Effector memory CD4-positive, alpha-beta T cell (primary cell): ENCODE measurements around the gene NEK6.

Source experiments
- DNase-seq, 3 donors: peaks; one replicate each; pipeline ENCODE4 v3.0.0-alpha.2; 2020
- H3K27ac ChIP-seq: 2 replicates; pipeline ENCODE4 v1.7.0; 2013; ENCODE audit warnings: mild to moderate bottlenecking, low read length, moderate library complexity; ENCODE audit not compliant: insufficient read depth, poor library complexity, severe bottlenecking
- H3K27me3 ChIP-seq: replicated peaks from 2 replicates; pipeline ENCODE4 v1.7.0; 2013; ENCODE audit warnings: mild to moderate bottlenecking, low read length; ENCODE audit not compliant: insufficient read depth, control insufficient read depth, poor library complexity, severe bottlenecking
- H3K36me3 ChIP-seq: 2 replicates; pipeline ENCODE4 v1.7.0; 2013; ENCODE audit warnings: mild to moderate bottlenecking, low read length, moderate library complexity; ENCODE audit not compliant: control insufficient read depth, insufficient read depth
- H3K4me1 ChIP-seq: 2 replicates; pipeline ENCODE4 v1.7.0; 2013; ENCODE audit warnings: low read length, mild to moderate bottlenecking; ENCODE audit not compliant: control insufficient read depth, insufficient read depth, poor library complexity, severe bottlenecking
- H3K4me3 ChIP-seq: 2 replicates; pipeline ENCODE4 v1.7.0; 2013; ENCODE audit warnings: low read length, low read depth, mild to moderate bottlenecking; ENCODE audit not compliant: insufficient read depth, poor library complexity, severe bottlenecking
- H3K9me3 ChIP-seq: 2 replicates; pipeline ENCODE4 v1.7.0; 2013; ENCODE audit warnings: mild to moderate bottlenecking, low read length, moderate library complexity; ENCODE audit not compliant: control insufficient read depth

Gene NEK6

DNA sequence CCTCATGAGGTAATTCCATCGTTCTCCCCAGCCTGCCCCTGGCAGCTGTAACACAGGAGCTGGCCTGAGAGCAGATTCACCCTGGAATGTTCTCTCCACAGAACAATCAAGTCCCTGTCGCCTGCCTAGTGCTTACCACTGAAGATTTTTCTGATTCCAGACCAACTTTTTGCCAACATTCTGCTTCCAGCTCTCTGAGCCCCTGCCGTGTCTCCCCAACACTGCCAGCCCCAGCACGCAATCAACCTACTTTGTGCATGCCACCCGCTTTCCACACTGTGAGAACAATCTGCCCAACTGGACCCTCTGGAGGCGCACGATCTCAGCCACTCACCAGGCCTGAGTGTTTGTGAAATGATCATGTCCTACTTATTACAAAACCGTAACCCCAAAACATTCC is 94.9 kb downstream of the NEK6 start:
- Histone ChIP-seq H3K9me3 (no peaks in the 10 kb centered on the region), H3K27me3 (no peaks in the 10 kb centered on the region), H3K4me1 (no peaks in the 10 kb centered on the region), H3K4me3 (no peak overlapping the region), H3K36me3 (peaks cover 87% of the 10 kb centered on the region), H3K27ac (no peak overlapping the region)
- no peak for DNase-seq

DNA sequence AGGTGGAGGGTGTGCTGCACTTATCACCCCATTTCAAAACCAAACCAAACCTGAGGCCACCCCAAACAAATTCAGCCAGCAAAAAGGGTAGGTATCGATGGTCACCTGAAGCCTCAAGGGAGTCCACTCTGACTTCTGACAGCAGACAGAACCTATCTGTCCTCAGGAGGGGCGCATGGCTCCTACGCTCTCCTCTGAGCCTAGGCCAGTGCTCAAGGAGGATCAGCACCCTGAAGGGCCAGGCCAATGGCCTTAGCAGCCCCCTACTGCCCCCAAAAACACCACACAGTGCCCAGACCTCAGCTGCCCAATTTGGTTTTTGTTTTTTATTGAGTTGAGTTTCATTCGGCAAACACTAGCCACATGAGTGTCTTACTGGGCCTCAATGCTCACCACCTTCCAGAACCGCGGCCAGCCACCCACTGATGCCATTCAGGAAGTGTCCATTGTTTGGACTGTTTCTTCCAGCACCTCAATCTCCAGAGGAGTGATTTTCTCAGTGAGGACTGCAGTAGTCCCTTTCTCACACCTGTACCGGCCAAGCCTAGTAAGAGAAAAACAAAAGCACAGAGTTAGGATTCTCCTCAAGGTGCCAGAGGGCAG is 95.5 kb downstream of the NEK6 start:
- no peak overlapping the region for H3K27ac ChIP-seq
- H3K9me3 ChIP-seq, result no peaks in the 10 kb centered on the region
- no peak overlapping the region for H3K4me3 ChIP-seq
- H3K36me3 ChIP-seq, result peaks cover 82% of the 10 kb centered on the region
- H3K4me1 ChIP-seq, result no peaks in the 10 kb centered on the region
- no peak for DNase-seq
- H3K27me3 ChIP-seq, result no peaks in the 10 kb centered on the region

DNA sequence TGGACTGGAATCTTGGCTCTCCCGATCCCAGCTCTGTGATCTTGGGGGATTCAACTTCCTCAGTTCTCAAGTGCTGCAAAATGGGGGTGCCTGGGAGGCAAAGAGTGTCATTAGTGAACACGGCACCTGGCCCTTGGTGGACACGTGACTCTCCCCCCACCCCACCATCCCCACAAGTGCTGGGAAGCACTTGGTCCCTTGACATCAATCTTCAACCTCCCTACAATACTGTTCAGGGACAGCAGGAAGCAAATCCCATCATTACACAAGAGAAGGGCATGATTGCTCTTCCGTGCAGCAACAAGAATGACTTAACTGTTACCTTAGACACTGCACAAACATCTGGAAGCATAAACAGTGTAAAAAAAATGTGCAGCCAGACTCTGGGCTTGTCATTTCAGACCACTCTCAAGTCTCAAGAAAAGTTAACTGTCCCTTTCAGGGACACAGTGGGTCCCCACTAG is 96.1 kb downstream of the NEK6 start:
- no peaks in the 10 kb centered on the region for H3K27me3 ChIP-seq
- H3K4me3 ChIP-seq, result no peak overlapping the region
- no peaks in the 10 kb centered on the region for H3K4me1 ChIP-seq
- H3K9me3 ChIP-seq, result no peaks in the 10 kb centered on the region
- H3K36me3 ChIP-seq, result peaks cover 76% of the 10 kb centered on the region
- no peak overlapping the region for H3K27ac ChIP-seq
- no peak for DNase-seq

DNA sequence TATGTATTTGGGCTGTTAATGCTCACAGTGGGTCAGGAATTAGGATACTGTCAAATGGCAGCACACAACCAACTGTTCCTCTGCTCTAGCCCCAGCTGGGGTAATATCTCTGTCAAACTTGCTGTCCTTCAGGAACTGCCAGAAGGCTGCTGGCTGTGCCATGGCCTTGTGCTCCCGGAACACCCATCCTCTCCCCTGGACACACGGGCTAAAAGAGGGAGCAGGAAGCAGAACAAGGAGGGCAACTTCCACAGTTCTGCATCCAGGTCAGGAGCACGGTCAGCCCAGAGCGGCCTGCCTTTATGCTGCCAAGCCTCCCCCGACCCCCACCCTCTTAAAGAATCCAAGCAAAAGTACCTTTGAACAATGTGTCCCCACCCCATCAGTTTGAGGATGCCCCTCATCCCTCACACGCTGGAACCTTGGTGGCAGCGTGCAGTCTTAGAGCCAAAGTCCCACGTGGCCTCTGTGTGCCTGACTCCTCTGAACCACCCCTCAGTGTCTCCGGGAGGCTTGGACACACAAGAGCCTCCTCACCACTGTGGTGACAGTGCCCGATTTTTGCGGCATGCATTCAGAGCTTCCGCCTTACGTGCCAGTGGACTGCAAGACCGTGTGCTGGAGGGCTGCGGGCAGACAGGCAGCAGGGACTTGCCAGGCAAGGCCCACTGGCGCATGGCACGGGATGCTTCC is 96.7 kb downstream of the NEK6 start:
- Histone ChIP-seq H3K27ac (no peak overlapping the region), H3K36me3 (peaks cover 71% of the 10 kb centered on the region), H3K4me1 (no peaks in the 10 kb centered on the region), H3K9me3 (no peaks in the 10 kb centered on the region), H3K27me3 (no peaks in the 10 kb centered on the region), H3K4me3 (no peak overlapping the region)
- DNase-seq, result no peak

- no peak for DNase-seq
- H3K36me3 ChIP-seq, result peaks cover 64% of the 10 kb centered on the region
- no peaks in the 10 kb centered on the region for H3K9me3 ChIP-seq
- H3K27me3 ChIP-seq, result no peaks in the 10 kb centered on the region
- no peaks in the 10 kb centered on the region for H3K4me1 ChIP-seq
- no peak overlapping the region for H3K4me3 ChIP-seq
- no peak overlapping the region for H3K27ac ChIP-seq
Measured at GRCh38 chr9:124355039-124355940, 97.5 kb downstream of the NEK6 start.

- Histone ChIP-seq H3K27me3 (no peaks in the 10 kb centered on the region), H3K4me3 (no peak overlapping the region), H3K9me3 (no peaks in the 10 kb centered on the region), H3K4me1 (no peaks in the 10 kb centered on the region), H3K36me3 (peaks cover 56% of the 10 kb centered on the region), H3K27ac (no peak overlapping the region)
- no peak for DNase-seq
Measured at GRCh38 chr9:124355941-124356744, 98.4 kb downstream of the NEK6 start.

DNA sequence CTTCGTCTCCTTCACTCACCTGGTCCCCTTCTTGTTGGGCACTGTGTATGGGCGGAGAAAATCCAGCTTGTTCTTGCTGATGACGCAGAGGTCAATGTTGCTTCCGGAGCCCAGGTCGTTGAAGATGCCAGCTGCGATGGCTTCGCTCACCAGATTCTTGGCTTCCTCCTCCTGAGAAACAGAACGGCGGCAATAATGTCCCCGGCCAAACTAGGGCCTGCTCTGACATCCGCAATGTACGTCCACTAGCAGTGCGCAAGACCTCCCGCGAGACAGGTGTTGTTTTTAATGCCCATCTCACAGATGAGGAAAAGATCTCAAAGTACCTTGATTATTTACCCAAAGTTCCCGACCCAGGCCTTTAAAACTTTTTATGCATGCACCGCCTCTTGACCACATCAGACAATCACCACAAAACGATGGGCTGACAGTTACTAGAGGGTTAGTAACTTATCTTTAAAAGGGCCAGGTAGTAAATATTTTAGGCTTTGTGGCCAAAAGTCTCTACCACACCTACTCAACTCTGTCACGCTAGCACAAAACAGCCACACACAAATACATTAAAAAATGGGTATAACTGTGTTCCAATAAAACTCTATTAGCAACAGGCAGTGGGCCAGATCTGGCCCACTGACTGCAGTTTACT is 99.1 kb downstream of the NEK6 start:
- H3K27ac ChIP-seq, result no peak overlapping the region
- no peaks in the 10 kb centered on the region for H3K4me1 ChIP-seq
- H3K4me3 ChIP-seq, result no peak overlapping the region
- DNase-seq, result no peak
- H3K27me3 ChIP-seq, result no peaks in the 10 kb centered on the region
- peaks cover 49% of the 10 kb centered on the region for H3K36me3 ChIP-seq
- no peaks in the 10 kb centered on the region for H3K9me3 ChIP-seq

DNA sequence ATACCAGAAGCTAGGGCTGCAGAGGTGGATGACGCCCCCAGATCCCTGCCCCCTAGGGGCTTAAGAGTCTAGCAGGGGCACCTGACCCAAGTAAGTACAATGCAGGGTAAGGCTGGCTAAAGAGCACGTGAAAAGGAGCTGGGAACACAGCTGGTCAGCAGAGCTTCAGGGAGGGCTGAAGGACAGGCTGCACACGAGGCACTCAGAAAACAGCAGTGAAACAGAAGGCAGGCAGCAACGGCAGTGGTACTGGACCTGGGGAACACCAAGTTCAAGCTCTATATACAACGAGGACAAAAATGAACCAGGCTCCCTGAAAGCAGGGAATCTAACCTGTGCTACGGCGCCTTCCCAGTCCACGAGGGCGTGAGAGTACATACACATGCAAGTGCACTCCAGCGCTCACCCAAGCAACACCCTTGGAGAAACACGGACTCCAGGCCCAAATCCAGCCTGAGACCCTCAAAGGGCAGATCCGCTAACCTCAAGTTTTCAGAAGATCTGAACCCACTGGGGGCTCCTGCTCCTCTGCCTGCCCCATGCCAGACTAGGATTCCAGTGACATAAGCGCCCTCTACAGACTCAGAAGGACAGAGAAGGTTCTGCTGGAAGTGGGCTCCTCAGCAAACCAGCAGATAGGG is 100.1 kb downstream of the NEK6 start:
- Histone ChIP-seq H3K4me1 (no peaks in the 10 kb centered on the region), H3K36me3 (peaks cover 39% of the 10 kb centered on the region)

DNA sequence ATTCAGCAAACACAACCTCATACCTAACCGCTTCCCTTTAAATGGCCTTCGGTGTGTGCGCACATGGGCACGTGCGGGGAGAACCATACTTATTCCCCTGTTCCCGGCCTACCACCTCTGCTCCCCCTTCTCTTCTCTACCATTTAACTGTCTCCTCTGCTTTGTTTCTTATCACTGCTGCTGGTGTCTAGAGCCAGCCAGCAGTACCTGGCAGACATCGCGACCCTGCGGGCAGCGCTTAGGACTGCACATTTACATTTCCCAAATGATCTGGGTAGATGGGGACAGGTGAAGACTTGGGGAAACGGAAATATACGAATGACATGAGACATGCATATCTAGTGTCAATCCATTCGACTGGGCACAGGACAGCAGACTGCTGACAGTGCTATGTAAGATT is 100.9 kb downstream of the NEK6 start:
- no peak overlapping the region for H3K4me3 ChIP-seq
- no peak overlapping the region for H3K27ac ChIP-seq
- no peaks in the 10 kb centered on the region for H3K27me3 ChIP-seq
- no peaks in the 10 kb centered on the region for H3K9me3 ChIP-seq
- H3K4me1 ChIP-seq, result no peaks in the 10 kb centered on the region
- peaks cover 31% of the 10 kb centered on the region for H3K36me3 ChIP-seq
- no peak for DNase-seq

More for the DNA sequence above, 100.1 kb downstream of the NEK6 start:
- no peak for DNase-seq
- Histone ChIP-seq H3K4me3 (no peak overlapping the region), H3K27ac (no peak overlapping the region), H3K27me3 (no peaks in the 10 kb centered on the region), H3K9me3 (no peaks in the 10 kb centered on the region)
